Right ventricle myocardium inferior (tissue), 1 donor: ENCODE data around the gene SYNE2. TPM values are rescaled to one million over a fixed set of nuclear protein-coding genes. Genes with fewer than 3 reads are reported as not detected.

Experiments
- ATAC-seq: fragments of 200-7000 bp; cut with Tn5 transposase; one replicate; pipeline ENCODE4 v1.9.1; 2020; ENCODE audit warnings: mild to moderate bottlenecking, moderate library complexity
- DNase-seq: peaks from one replicate; pipeline ENCODE4 v3.0.0; 2021; ENCODE audit errors: missing footprints
- intact Hi-C: fragments of 100-400 bp; cut with DNase I; formaldehyde crosslinking; loops from one replicate; pipeline ENCODE4 v1.11.0; 2022
- total RNA-seq: library from RNA; stranded (reverse); fragmentation: NEBNext Ultra II Directional; extraction: Animal tissue kit (Norgen Biotek cat#: 25700); gene quantifications from one replicate; pipeline ENCODE4 v1.2.1, GENCODE V29; 2021
- donor health status: DM: no; HTN: yes; CAD: no; lungs with severe emphysema.

The SYNE2 gene
- total RNA-seq, 1 donor from 2014 or later, result 191 TPM

GRCh38 chr14:63938198-63939005 lies 85.6 kb downstream of the SYNE2 start:
- intact Hi-C loops, result no loop called here
- no peak for ATAC-seq
- no peak for DNase-seq

- no peak for DNase-seq
- intact Hi-C loops, result no loop called here
- no peak for ATAC-seq
Observed at GRCh38 chr14:63939006-63939270, 86.1 kb downstream of the SYNE2 start.

GRCh38 chr14:63940387-63940786 lies 87.6 kb downstream of the SYNE2 start:
- ATAC-seq (no peak), DNase-seq (no peak)
- intact Hi-C loops, result no loop called here

GRCh38 chr14:63941023-63941422 lies 88.2 kb downstream of the SYNE2 start:
- ATAC-seq (no peak), DNase-seq (no peak)
- intact Hi-C loops, result no loop called here

GRCh38 chr14:63949696-63950095 lies 96.9 kb downstream of the SYNE2 start:
- intact Hi-C loops, result no loop called here
- no peak for ATAC-seq
- DNase-seq, result no peak

GRCh38 chr14:63951021-63951420 lies 98.2 kb downstream of the SYNE2 start:
- ATAC-seq (no peak), DNase-seq (no peak)
- intact Hi-C loops, result no loop called here

- ATAC-seq, result no peak
- intact Hi-C loops, result no loop called here
- DNase-seq, result no peak
Observed at GRCh38 chr14:63951429-63951828, 98.6 kb downstream of the SYNE2 start.

GRCh38 chr14:63952053-63952932 lies 99.5 kb downstream of the SYNE2 start:
- ATAC-seq (peak; percentile 84), DNase-seq (no peak)
- intact Hi-C loops, result loop anchor here (1.0 kb wide), 1 partner anchor 100 kb away; no protein-coding TSS in a partner anchor

- DNase-seq (no peak), ATAC-seq (no peak)
- intact Hi-C loops, result loop anchor here (1.0 kb wide), 1 partner anchor 101 kb away; no protein-coding TSS in a partner anchor
Observed at GRCh38 chr14:63952933-63953437, 100.2 kb downstream of the SYNE2 start.

- no peak for DNase-seq
- ATAC-seq, result no peak
- intact Hi-C loops, result no loop called here
Observed at GRCh38 chr14:63956326-63956725, 103.5 kb downstream of the SYNE2 start.

GRCh38 chr14:63960926-63961567 lies 108.2 kb downstream of the SYNE2 start:
- intact Hi-C loops, result no loop called here
- no peak for ATAC-seq
- no peak for DNase-seq

GRCh38 chr14:63962906-63963305 lies 110.1 kb downstream of the SYNE2 start:
- intact Hi-C loops, result no loop called here
- DNase-seq, result no peak
- ATAC-seq, result no peak

GRCh38 chr14:63963439-63963838 lies 110.6 kb downstream of the SYNE2 start:
- no peak for DNase-seq
- no peak for ATAC-seq
- intact Hi-C loops, result no loop called here

GRCh38 chr14:63964113-63964512 lies 111.3 kb downstream of the SYNE2 start:
- ATAC-seq (no peak), DNase-seq (no peak)
- intact Hi-C loops, result no loop called here

- intact Hi-C loops, result no loop called here
- DNase-seq, result no peak
- ATAC-seq, result no peak
Observed at GRCh38 chr14:63966407-63966806, 113.6 kb downstream of the SYNE2 start.

GRCh38 chr14:63972323-63972932 lies 119.6 kb downstream of the SYNE2 start:
- intact Hi-C loops, result no loop called here
- DNase-seq (no peak), ATAC-seq (no peak)

- intact Hi-C loops, result no loop called here
Observed at GRCh38 chr14:63974176-63974575, 121.4 kb downstream of the SYNE2 start.

GRCh38 chr14:63981569-63981968 lies 128.8 kb downstream of the SYNE2 start:
- ATAC-seq, result no peak
- DNase-seq, result no peak
- intact Hi-C loops, result no loop called here

More at GRCh38 chr14:63974176-63974575, 121.4 kb downstream of the SYNE2 start:
- DNase-seq (no peak), ATAC-seq (no peak)

- ATAC-seq, result peak; percentile 28
- no peak for DNase-seq
- intact Hi-C loops, result no loop called here
Observed at GRCh38 chr14:63982156-63982555, 129.4 kb downstream of the SYNE2 start.
